ENCODE measurements around the gene PLEKHA7. TPM values are rescaled to one million over a fixed set of nuclear protein-coding genes. Genes with fewer than 3 reads are reported as not detected.

The PLEKHA7 gene
- total and polyA plus RNA-seq, 2 of the 8 experiments (the other 6 are each of a cell fraction or from before 2014, with no cell fraction given): 11.4 to 25.6 TPM

GRCh38 chr11:16969010-16969999, 44.9 kb downstream of the PLEKHA7 start:
- no peak overlapping the region for H4K8ac ChIP-seq (ENCODE audit: extremely low read depth, insufficient read depth, low read length)
- ChIA-PET POLR2A (ENCODE audit: partially characterized antibody) (interaction anchor here (1.4 kb wide), 1 partner anchor 108 kb away, joined by 5 read pairs; the partner anchor contains the start of gene RPS13), CTCF (ENCODE audit: partially characterized antibody) (interaction anchor here (0.6 to 1.8 kb wide), 9 partner anchors 10 to 177 kb away, joined by 3 to 6 read pairs (median 3); no protein-coding TSS in a partner anchor)
- no peak overlapping the region for H3K9ac ChIP-seq (replicated peaks in 1 of 4; ENCODE audit: extremely low read depth in 1 of 4, low read depth in 3 of 4, low read length in 3 of 4)
- FAIRE-seq: no peak
- no peak overlapping the region for H2BK12ac ChIP-seq (ENCODE audit: low read depth, low read length)
- no peaks in the 10 kb centered on the region for H3K27me3 ChIP-seq (replicated peaks in 1 of 4; ENCODE audit: control insufficient read depth in 3 of 4, extremely low read depth in 1 of 4, insufficient read depth in 3 of 4, low read length in 3 of 4)
- H4K91ac ChIP-seq (replicated peaks; ENCODE audit: insufficient read length, low read length): no peak overlapping the region
- 69% methylated on average over 5 of the region's 5 CpGs; no CpG with 5 or more reads in 1 of the 2 experiments for WGBS, 2 experiments (ENCODE audit: extremely low coverage in 1 of 2, insufficient coverage in 1 of 2, insufficient read length in 1 of 2, insufficient replicate concordance in 2 of 2, low coverage in 1 of 2, low lambda C conversion rate in 2 of 2, missing lambda C conversion rate in 1 of 2)
- H3K14ac ChIP-seq (ENCODE audit: insufficient read length): no peak overlapping the region
- H2BK15ac ChIP-seq (ENCODE audit: low read length): no peak overlapping the region
- no peak overlapping the region for H2AK5ac ChIP-seq (ENCODE audit: low read depth, low read length)
- H4K5ac ChIP-seq (ENCODE audit: insufficient read length, low read depth, low read length): no peak overlapping the region
- H3K9me3 ChIP-seq (ENCODE audit: insufficient read depth in 2 of 2, low read depth in 1 of 2, low read length in 1 of 2): no peaks in the 10 kb centered on the region
- peaks cover 3% of the 10 kb centered on the region for H3K79me1 ChIP-seq (ENCODE audit: low read depth, low read length)
- H2AFZ ChIP-seq (ENCODE audit: low read length): no peak overlapping the region
- no peak overlapping the region for H3K27ac ChIP-seq (ENCODE audit: low read depth, low read length)
- no peak overlapping the region for H3K4me3 ChIP-seq (ENCODE audit: extremely low read depth in 1 of 4, insufficient read depth in 2 of 4, low read depth in 3 of 4, low read length in 4 of 4)
- no peak overlapping the region for H2BK5ac ChIP-seq (ENCODE audit: low read depth, low read length)
- H3K23ac ChIP-seq (ENCODE audit: insufficient read length): no peak overlapping the region
- peaks cover 0 to 4% of the 10 kb centered on the region in 2 experiments for H4K20me1 ChIP-seq (replicated peaks in 1 of 2; ENCODE audit: control insufficient read depth in 1 of 2, insufficient read depth in 2 of 2, low read length in 2 of 2)
- H3K4me2 ChIP-seq (ENCODE audit: insufficient read depth in 1 of 2, low read depth in 2 of 2, low read length in 2 of 2): no peak overlapping the region
- DNase-seq (ENCODE audit: low read depth in 1 of 2, low spot score in 2 of 2): no peak
- no peaks in the 10 kb centered on the region; a peak in 1 of 8 replicates for H3K36me3 ChIP-seq (ENCODE audit: control insufficient read depth in 2 of 4, insufficient read depth in 4 of 4, low read length in 3 of 4)
- H2BK120ac ChIP-seq (replicated peaks; ENCODE audit: low read depth, low read length): no peak overlapping the region
- no peak overlapping the region for H3K4ac ChIP-seq (replicated peaks; ENCODE audit: insufficient read length, low read depth, low read length)
- H3K18ac ChIP-seq (ENCODE audit: extremely low read depth, low read length): no peak overlapping the region
- peaks cover 0 to 12% of the 10 kb centered on the region in 2 experiments; a peak in 1 of 4 replicates for H3K79me2 ChIP-seq (ENCODE audit: control insufficient read depth in 1 of 2, insufficient read depth in 2 of 2, low read length in 2 of 2)
- H3K23me2 ChIP-seq (ENCODE audit: low read depth, low read length): no peaks in the 10 kb centered on the region
- H2BK20ac ChIP-seq (ENCODE audit: low read length): no peak overlapping the region
- H3K56ac ChIP-seq (replicated peaks; ENCODE audit: insufficient read length, low read depth, low read length): no peak overlapping the region
- H3K4me1 ChIP-seq (replicated peaks in 1 of 4; ENCODE audit: control insufficient read depth in 3 of 4, insufficient read depth in 4 of 4, low read length in 3 of 4): 0 out of 7 replicates have a peak, but pooled peaks cover 0 to 4% (median 0%) of the 10 kb centered on the region in 4 experiments
- no peak for TF ChIP-seq POU5F1 (IDR thresholded peaks at IDR 0.05; ENCODE audit: low read depth, low read length)
- TF ChIP-seq BCL11A (IDR thresholded peaks at IDR 0.05; ENCODE audit: low read depth in 2 of 2, low read length in 2 of 2): no peak
- TF ChIP-seq CHD1 (IDR thresholded peaks at IDR 0.05; ENCODE audit: low read depth, low read length): no peak
- no peak for TF ChIP-seq EZH2 (IDR thresholded peaks at IDR 0.05; ENCODE audit: low read depth, low read length, severe bottlenecking)
- TF ChIP-seq CHD2 (IDR thresholded peaks at IDR 0.05; ENCODE audit: low read length): no peak
- no peak for TF ChIP-seq SP1 (IDR thresholded peaks at IDR 0.05; ENCODE audit: low read depth, low read length)
- TF ChIP-seq CTBP2 (IDR thresholded peaks at IDR 0.05; ENCODE audit: borderline replicate concordance, insufficient read depth, insufficient read length, low read length): no peak
- no peak for TF ChIP-seq RXRA (IDR thresholded peaks at IDR 0.05; ENCODE audit: insufficient read depth, low read depth, low read length)
- TF ChIP-seq BRCA1 (IDR thresholded peaks at IDR 0.05; ENCODE audit: low read depth, low read length): no peak
- TF ChIP-seq KDM1A (IDR thresholded peaks at IDR 0.05; ENCODE audit: borderline replicate concordance, low read length): no peak
- TF ChIP-seq ASH2L (IDR thresholded peaks at IDR 0.05; ENCODE audit: low read length): no peak
- TF ChIP-seq KDM5A (IDR thresholded peaks at IDR 0.05; ENCODE audit: low read length): no peak
